Skeletal muscle satellite cell (primary cell): Measurements from ENCODE around the gene CPAMD8.

Experiments
- H3K27me3 ChIP-seq: 2 replicates; pipeline ENCODE4 v1.7.0; 2013; ENCODE audit warnings: low read length; ENCODE audit not compliant: control insufficient read depth, insufficient read depth
- H3K36me3 ChIP-seq: 2 replicates; pipeline ENCODE4 v1.7.0; 2013; ENCODE audit warnings: mild to moderate bottlenecking, control low read depth, low read length; ENCODE audit not compliant: insufficient read depth
- H3K4me1 ChIP-seq: 2 replicates; pipeline ENCODE4 v1.7.0; 2013; ENCODE audit warnings: low read length; ENCODE audit not compliant: control insufficient read depth, insufficient read depth
- H3K4me2 ChIP-seq: 2 replicates; pipeline ENCODE4 v1.7.0; 2013; ENCODE audit warnings: mild to moderate bottlenecking, low read length
- H3K4me3 ChIP-seq: 2 replicates; pipeline ENCODE4 v1.7.0; 2013; ENCODE audit warnings: low read length
- H3K9ac ChIP-seq: 2 replicates; pipeline ENCODE4 v1.7.0; 2013; ENCODE audit warnings: mild to moderate bottlenecking, low read depth, low read length, moderate library complexity
- H3K9me3 ChIP-seq: replicated peaks from 2 replicates; pipeline ENCODE4 v1.7.0; 2013; ENCODE audit warnings: mild to moderate bottlenecking, control low read depth, low read length

Gene CPAMD8

DNA sequence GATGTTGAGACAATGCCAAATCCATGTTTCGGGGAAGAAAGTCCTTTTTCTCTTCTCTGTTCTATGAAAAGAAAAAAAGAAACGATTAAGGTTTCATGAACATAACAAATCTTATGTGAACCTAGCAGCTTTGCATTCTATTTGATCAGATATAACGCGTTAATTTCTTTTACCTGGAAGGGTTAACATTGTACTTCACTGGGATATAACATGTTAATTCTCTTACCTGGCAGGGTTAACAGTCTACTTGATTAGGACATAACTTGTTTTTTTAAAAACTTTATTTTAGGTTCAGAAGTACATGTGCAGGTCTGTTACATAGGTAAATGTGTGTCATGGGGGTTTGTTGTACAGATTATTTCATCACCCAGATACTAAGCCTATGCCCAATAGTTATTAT lies 68.8 kb downstream of the CPAMD8 start:
- Histone ChIP-seq H3K4me1 (no peaks in the 10 kb centered on the region), H3K4me3 (no peak overlapping the region), H3K9ac (no peak overlapping the region), H3K4me2 (no peak overlapping the region), H3K27me3 (peaks cover 8% of the 10 kb centered on the region), H3K9me3 (no peaks in the 10 kb centered on the region), H3K36me3 (no peaks in the 10 kb centered on the region)

- no peak overlapping the region for H3K4me3 ChIP-seq
- no peaks in the 10 kb centered on the region for H3K9me3 ChIP-seq
- peaks cover 8% of the 10 kb centered on the region for H3K27me3 ChIP-seq
- no peaks in the 10 kb centered on the region for H3K4me1 ChIP-seq
- no peak overlapping the region for H3K4me2 ChIP-seq
- no peak overlapping the region for H3K9ac ChIP-seq
- H3K36me3 ChIP-seq = no peaks in the 10 kb centered on the region
Measured at GRCh38 chr19:16957151-16957701, 69.4 kb downstream of the CPAMD8 start.

- Histone ChIP-seq H3K9me3 (no peaks in the 10 kb centered on the region), H3K4me1 (no peaks in the 10 kb centered on the region), H3K4me3 (no peak overlapping the region), H3K4me2 (no peak overlapping the region), H3K36me3 (no peaks in the 10 kb centered on the region), H3K9ac (no peak overlapping the region), H3K27me3 (peaks cover 8% of the 10 kb centered on the region)
Measured at GRCh38 chr19:16955161-16955560, 71.4 kb downstream of the CPAMD8 start.

DNA sequence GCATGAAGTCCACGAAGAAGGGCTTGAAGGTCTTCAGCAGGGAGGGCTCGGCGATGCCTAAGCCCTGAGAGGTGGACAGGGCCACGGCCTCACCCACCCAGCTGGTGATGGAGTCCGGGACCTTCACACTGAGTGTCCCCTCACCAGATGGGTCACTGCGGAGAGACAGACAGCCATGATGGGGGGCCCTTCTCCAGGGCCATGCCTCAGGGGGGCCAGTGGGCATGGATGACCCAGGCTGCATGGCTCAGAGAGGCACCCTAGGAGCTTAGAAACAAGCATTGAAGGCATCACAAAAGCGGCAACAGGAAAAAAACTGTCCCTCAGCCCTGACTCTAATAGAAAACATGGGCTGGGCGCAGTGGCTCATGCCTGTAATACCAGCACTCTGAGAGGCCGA lies 74.6 kb downstream of the CPAMD8 start:
- H3K4me1 ChIP-seq = no peaks in the 10 kb centered on the region
- H3K27me3 ChIP-seq = peaks cover 2% of the 10 kb centered on the region
- no peak overlapping the region for H3K4me2 ChIP-seq
- H3K9me3 ChIP-seq = no peaks in the 10 kb centered on the region
- H3K36me3 ChIP-seq = no peaks in the 10 kb centered on the region
- no peak overlapping the region for H3K4me3 ChIP-seq
- H3K9ac ChIP-seq = no peak overlapping the region

DNA sequence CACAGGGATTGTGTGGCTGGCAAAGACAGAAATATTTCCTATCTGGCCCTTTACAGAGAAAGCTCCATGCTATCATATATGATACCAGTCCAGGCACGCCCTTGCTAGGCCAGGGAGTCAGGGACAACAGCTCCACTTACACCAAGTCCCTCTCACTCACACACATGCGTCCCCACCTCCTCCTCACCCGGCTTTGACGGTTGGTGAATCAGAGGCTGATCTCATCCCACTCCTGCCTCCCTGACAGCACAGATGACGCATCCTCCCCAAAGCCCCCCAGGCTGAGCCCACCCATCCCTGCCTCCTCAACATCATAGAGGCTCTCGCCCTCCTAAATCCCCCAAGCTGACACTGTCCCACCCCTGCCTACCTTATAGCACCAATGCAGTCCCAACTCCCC lies 75.1 kb downstream of the CPAMD8 start:
- Histone ChIP-seq H3K36me3 (no peaks in the 10 kb centered on the region), H3K4me1 (no peaks in the 10 kb centered on the region), H3K9ac (no peak overlapping the region), H3K27me3 (no peaks in the 10 kb centered on the region), H3K4me2 (no peak overlapping the region), H3K4me3 (no peak overlapping the region), H3K9me3 (no peaks in the 10 kb centered on the region)

- no peaks in the 10 kb centered on the region for H3K4me1 ChIP-seq
- H3K4me3 ChIP-seq = no peak overlapping the region
- H3K36me3 ChIP-seq = no peaks in the 10 kb centered on the region
- H3K9me3 ChIP-seq = no peaks in the 10 kb centered on the region
- no peaks in the 10 kb centered on the region for H3K27me3 ChIP-seq
- H3K9ac ChIP-seq = no peak overlapping the region
- H3K4me2 ChIP-seq = no peak overlapping the region
Measured at GRCh38 chr19:16949496-16950023, 77.0 kb downstream of the CPAMD8 start.

GRCh38 chr19:16946951-16947940 lies 79.4 kb downstream of the CPAMD8 start:
- no peaks in the 10 kb centered on the region for H3K27me3 ChIP-seq
- H3K36me3 ChIP-seq = no peaks in the 10 kb centered on the region
- H3K9ac ChIP-seq = no peak overlapping the region
- no peaks in the 10 kb centered on the region for H3K4me1 ChIP-seq
- no peaks in the 10 kb centered on the region for H3K9me3 ChIP-seq
- no peak overlapping the region for H3K4me3 ChIP-seq
- no peak overlapping the region for H3K4me2 ChIP-seq

GRCh38 chr19:16945762-16946465 lies 80.7 kb downstream of the CPAMD8 start:
- no peak overlapping the region for H3K9ac ChIP-seq
- H3K4me3 ChIP-seq = no peak overlapping the region
- H3K36me3 ChIP-seq = no peaks in the 10 kb centered on the region
- H3K27me3 ChIP-seq = no peaks in the 10 kb centered on the region
- H3K9me3 ChIP-seq = no peaks in the 10 kb centered on the region
- H3K4me1 ChIP-seq = no peaks in the 10 kb centered on the region
- no peak overlapping the region for H3K4me2 ChIP-seq

GRCh38 chr19:16945364-16945714 lies 81.3 kb downstream of the CPAMD8 start:
- H3K4me1 ChIP-seq = no peaks in the 10 kb centered on the region
- H3K36me3 ChIP-seq = no peaks in the 10 kb centered on the region

GRCh38 chr19:16944626-16945363 lies 81.8 kb downstream of the CPAMD8 start:
- H3K4me2 ChIP-seq = no peak overlapping the region
- H3K4me1 ChIP-seq = no peaks in the 10 kb centered on the region
- H3K9ac ChIP-seq = no peak overlapping the region
- H3K9me3 ChIP-seq = no peaks in the 10 kb centered on the region
- H3K36me3 ChIP-seq = no peaks in the 10 kb centered on the region
- no peak overlapping the region for H3K4me3 ChIP-seq
- H3K27me3 ChIP-seq = no peaks in the 10 kb centered on the region

More at GRCh38 chr19:16945364-16945714, 81.3 kb downstream of the CPAMD8 start:
- no peak overlapping the region for H3K4me2 ChIP-seq
- no peak overlapping the region for H3K4me3 ChIP-seq
- no peaks in the 10 kb centered on the region for H3K9me3 ChIP-seq
- H3K27me3 ChIP-seq = no peaks in the 10 kb centered on the region
- no peak overlapping the region for H3K9ac ChIP-seq
